IMR-90 (cell line): ENCODE measurements around the gene CYSTM1. TPM values are rescaled to one million over a fixed set of nuclear protein-coding genes. Genes with fewer than 3 reads are reported as not detected.

Experiments used
- ATAC-seq: fragments of 200-7000 bp; cut with Tn5 transposase; 2 replicates; pipeline ENCODE4 v1.9.1; 2020; ENCODE audit warnings: low read depth, mild to moderate bottlenecking, moderate library complexity
- BruUV-seq: library from RNA; stranded (reverse); fragments of 400-500 nt; replicated peaks from 2 replicates; lab custom pipeline; 2021; lab: Mats Ljungman, UMichigan
- CTCF ChIA-PET: fragments of 300-600 bp; formaldehyde crosslinking; extraction: SDS; loops from one replicate; lab custom pipeline; 2021; ENCODE audit warnings: antibody characterized with exemption; lab: Yijun Ruan, JAX
- POLR2A ChIA-PET: fragments of 300-600 bp; sonication (Branson Sonifier 250); formaldehyde crosslinking; loops from one replicate; lab custom pipeline; 2022; ENCODE audit warnings: antibody characterized with exemption; ENCODE audit not compliant: unreplicated experiment; lab: Charles Lee
- DNase-seq: peaks from one replicate; pipeline ENCODE4 v3.0.0; 2013
- H2AFZ ChIP-seq: replicated peaks from 2 replicates; pipeline ENCODE3; 2013; ENCODE audit warnings: low read length, mild to moderate bottlenecking; ENCODE audit not compliant: poor library complexity
- H2AK5ac ChIP-seq: 2 replicates; pipeline ENCODE4 v1.6.1; 2013; ENCODE audit warnings: low read depth, low read length, inconsistent platforms
- H2AK9ac ChIP-seq: replicated peaks from 2 replicates; pipeline ENCODE3; 2013; ENCODE audit warnings: mild to moderate bottlenecking, low read depth, low read length, moderate library complexity; ENCODE audit not compliant: poor library complexity
- H2BK120ac ChIP-seq: 2 replicates; pipeline ENCODE4 v1.6.1; 2013; ENCODE audit warnings: low read depth, low read length, inconsistent platforms
- H2BK15ac ChIP-seq: 3 replicates; pipeline ENCODE4 v1.6.1; 2013; ENCODE audit warnings: low read depth, low read length, inconsistent platforms
- H2BK20ac ChIP-seq: 2 replicates; pipeline ENCODE4 v1.6.1; 2013; ENCODE audit warnings: low read depth, mild to moderate bottlenecking, inconsistent platforms, low read length, moderate library complexity
- H2BK5ac ChIP-seq: 2 replicates; pipeline ENCODE4 v1.6.1; 2013; ENCODE audit warnings: mild to moderate bottlenecking, low read depth, low read length, inconsistent platforms; ENCODE audit not compliant: poor library complexity, severe bottlenecking
- H3K14ac ChIP-seq: replicated peaks from 2 replicates; pipeline ENCODE4 v1.6.1; 2013; ENCODE audit warnings: low read depth, low read length, inconsistent platforms
- H3K18ac ChIP-seq: 2 replicates; pipeline ENCODE4 v1.6.1; 2013; ENCODE audit warnings: low read depth, low read length, control low read depth
- H3K23ac ChIP-seq: 2 replicates; pipeline ENCODE4 v1.6.1; 2013; ENCODE audit warnings: low read depth, low read length, inconsistent platforms
- H3K27ac ChIP-seq: 2 replicates; pipeline ENCODE4 v1.5.1; 2013; ENCODE audit warnings: mild to moderate bottlenecking, control low read depth, low read length; ENCODE audit not compliant: insufficient read depth
- H3K27me3 ChIP-seq: 2 replicates; pipeline ENCODE4 v1.6.1; 2013; ENCODE audit warnings: low read length; ENCODE audit not compliant: control insufficient read depth, insufficient read depth
- H3K36me3 ChIP-seq: 2 replicates; pipeline ENCODE4 v1.6.1; 2013; ENCODE audit warnings: low read length, mixed read lengths; ENCODE audit not compliant: control insufficient read depth, insufficient read depth
- H3K4ac ChIP-seq: 2 replicates; pipeline ENCODE4 v1.6.1; 2013; ENCODE audit warnings: low read depth, low read length, inconsistent platforms
- H3K4me1 ChIP-seq: 2 replicates; pipeline ENCODE4 v1.6.1; 2013; ENCODE audit warnings: low read length, mixed read lengths; ENCODE audit not compliant: control insufficient read depth, insufficient read depth
- H3K4me2 ChIP-seq: 2 replicates; pipeline ENCODE4 v1.6.1; 2013; ENCODE audit warnings: low read depth, mild to moderate bottlenecking, control low read depth, low read length, moderate library complexity
- H3K4me3 ChIP-seq: 2 replicates; pipeline ENCODE4 v1.5.1; 2013; ENCODE audit warnings: low read depth, mild to moderate bottlenecking, control low read depth, low read length, moderate library complexity; ENCODE audit not compliant: insufficient read depth
- H3K56ac ChIP-seq: 2 replicates; pipeline ENCODE4 v1.6.1; 2013; ENCODE audit warnings: low read length, inconsistent platforms; ENCODE audit not compliant: insufficient read depth; ENCODE audit errors: extremely low read depth
- H3K79me1 ChIP-seq, 2 experiments: 2 replicates each; pipeline ENCODE4 v1.6.1; 2013; ENCODE audit warnings: low read length in 2 of 2, inconsistent platforms in 1 of 2, low read depth in 1 of 2
- H3K9ac ChIP-seq: 2 replicates; pipeline ENCODE4 v1.6.1; 2013; ENCODE audit warnings: low read depth, low read length, control low read depth
- H3K9me1 ChIP-seq: 2 replicates; pipeline ENCODE4 v1.6.1; 2013; ENCODE audit warnings: low read length, inconsistent platforms; ENCODE audit not compliant: insufficient read depth
- H3K9me3 ChIP-seq: 2 replicates; pipeline ENCODE4 v1.6.1; 2013; ENCODE audit warnings: low read length; ENCODE audit not compliant: control insufficient read depth, insufficient read depth
- H4K20me1 ChIP-seq: 2 replicates; pipeline ENCODE4 v1.6.1; 2013; ENCODE audit warnings: low read length, inconsistent platforms; ENCODE audit not compliant: insufficient read depth
- H4K5ac ChIP-seq: 2 replicates; pipeline ENCODE4 v1.6.1; 2013; ENCODE audit warnings: mild to moderate bottlenecking, low read depth, low read length, control low read depth
- H4K8ac ChIP-seq, 2 experiments: 2 replicates each; pipeline ENCODE4 v1.6.1; 2013; ENCODE audit warnings: low read depth in 2 of 2, low read length in 2 of 2, control low read depth in 1 of 2, inconsistent platforms in 1 of 2
- H4K91ac ChIP-seq: 2 replicates; pipeline ENCODE4 v1.6.1; 2013; ENCODE audit warnings: low read depth, low read length, inconsistent platforms; ENCODE audit not compliant: insufficient read depth
- BHLHE40 ChIP-seq: fragments of 150-350 bp; IDR thresholded peaks from 2 replicates; pipeline ENCODE4 v1.6.1; 2016; ENCODE audit warnings: mild to moderate bottlenecking, low read depth, low read length
- CEBPB ChIP-seq: IDR thresholded peaks from 2 replicates; pipeline ENCODE4 v1.6.1; 2012; ENCODE audit warnings: low read depth, low read length, improper control_type of control experiment
- CHD1 ChIP-seq: IDR thresholded peaks from 2 replicates; pipeline ENCODE4 v1.6.1; 2012; ENCODE audit warnings: low read depth, low read length, improper control_type of control experiment
- CTCF ChIP-seq: conservative IDR thresholded peaks from 2 replicates; pipeline ENCODE4 v1.5.1; 2012; ENCODE audit warnings: mild to moderate bottlenecking, low read depth, low read length, improper control_type of control experiment
- ELK1 ChIP-seq: fragments of 150-350 bp; IDR thresholded peaks from 2 replicates; pipeline ENCODE4 v1.6.1; 2016; ENCODE audit warnings: low read depth, mild to moderate bottlenecking, low read length, moderate library complexity, borderline replicate concordance
- FOS ChIP-seq: fragments of 150-350 bp; IDR thresholded peaks from 2 replicates; pipeline ENCODE4 v1.6.1; 2016; ENCODE audit warnings: low read depth, low read length
- MAFK ChIP-seq: IDR thresholded peaks from 2 replicates; pipeline ENCODE4 v1.6.1; 2012; ENCODE audit warnings: low read depth, low read length, improper control_type of control experiment
- MAZ ChIP-seq: IDR thresholded peaks from 2 replicates; pipeline ENCODE4 v1.6.1; 2012; ENCODE audit warnings: low read depth, mild to moderate bottlenecking, low read length, improper control_type of control experiment, moderate library complexity, borderline replicate concordance
- MXI1 ChIP-seq: IDR thresholded peaks from 2 replicates; pipeline ENCODE4 v1.6.1; 2012; ENCODE audit warnings: low read depth, mild to moderate bottlenecking, low read length, moderate library complexity, borderline replicate concordance
- NFE2L2 ChIP-seq: fragments of 150-350 bp; IDR thresholded peaks from 2 replicates; pipeline ENCODE4 v1.6.1; 2016; ENCODE audit warnings: low read depth, mild to moderate bottlenecking, low read length
- POLR2A ChIP-seq: IDR thresholded peaks from 2 replicates; pipeline ENCODE4 v1.6.1; 2012; ENCODE audit warnings: mild to moderate bottlenecking, low read depth, low read length
- RAD21 ChIP-seq: IDR thresholded peaks from 2 replicates; pipeline ENCODE4 v1.6.1; 2012; ENCODE audit warnings: low read length, improper control_type of control experiment
- RCOR1 ChIP-seq: IDR thresholded peaks from 2 replicates; pipeline ENCODE4 v1.6.1; 2012; ENCODE audit warnings: mild to moderate bottlenecking, low read length, improper control_type of control experiment; ENCODE audit not compliant: insufficient replicate concordance
- RFX5 ChIP-seq: IDR thresholded peaks from 2 replicates; pipeline ENCODE4 v1.8.0; 2012; ENCODE audit warnings: low read depth, mild to moderate bottlenecking, low read length, moderate library complexity
- SMC3 ChIP-seq: fragments of 150-350 bp; IDR thresholded peaks from 2 replicates; pipeline ENCODE4 v1.6.1; 2016; ENCODE audit warnings: low read depth, mild to moderate bottlenecking, antibody characterized with exemption, low read length, moderate library complexity
- USF2 ChIP-seq: fragments of 150-350 bp; IDR thresholded peaks from 2 replicates; pipeline ENCODE4 v1.6.1; 2017; ENCODE audit warnings: mild to moderate bottlenecking, antibody characterized with exemption, low read length, low read depth
- WGBS, 2 experiments: methylation state at CpG; one replicate each; pipeline versions ENCODE4 v1.1.5 to v1.1.7; 2013; ENCODE audit warnings: missing lambda C conversion rate in 2 of 2; ENCODE audit not compliant: insufficient read length in 1 of 2; ENCODE audit errors: extremely low coverage in 2 of 2; 5-methylcytosine and 5-hydroxymethylcytosine counted together
- dilution Hi-C: fragments of 300-500 bp; cut with HindIII; formaldehyde crosslinking; loops from one replicate; pipeline ENCODE4 v1.14.3; 2018; ENCODE audit warnings: low sequenced_read_pairs; ENCODE audit not compliant: unreplicated experiment
- in situ Hi-C: fragments of 300-500 bp; cut with MboI; formaldehyde crosslinking; loops from 3 replicates; pipeline ENCODE4 v1.14.3; 2019; ENCODE audit warnings: low sequenced_read_pairs, inconsistent platforms, mixed read lengths
- intact Hi-C: fragments of 100-400 bp; cut with micrococcal nuclease; formaldehyde crosslinking; loops from 2 replicates; pipeline ENCODE4 v1.10.0; 2022
- polyA plus RNA-seq, 3 experiments: library from polyadenylated mRNA; depleted of rRNA; stranded (reverse); fragments of >200 nt; gene quantifications; 2 replicates each; pipeline ENCODE4 v1.2.3, GENCODE V29; 2012; ENCODE audit warnings: low replicate concordance in 1 of 3
- total RNA-seq: library from RNA; depleted of rRNA; stranded (reverse); fragments of >200 nt; gene quantifications from 2 replicates; pipeline ENCODE4 v1.2.3, GENCODE V29; 2012

The CYSTM1 gene
- total and polyA plus RNA-seq, 2 of the 4 experiments (the other 2 are of a cell fraction) = 7.3 to 15.0 TPM

GRCh38 chr5:140202610-140203009, 27.6 kb downstream of the CYSTM1 start:
- no peak overlapping the region for H3K18ac ChIP-seq
- dilution Hi-C loops (no loop called here), intact Hi-C loops (no loop called here), in situ Hi-C loops (no loop called here)
- no peak overlapping the region for H4K5ac ChIP-seq
- H3K4me3 ChIP-seq = no peak overlapping the region
- no peaks in the 10 kb centered on the region for H3K9me1 ChIP-seq
- H2BK15ac ChIP-seq = no peak overlapping the region
- no peak overlapping the region for H3K14ac ChIP-seq
- CTCF ChIA-PET = interaction anchor here (0.6 kb wide), 1 partner anchor 45 kb away, joined by 3 read pairs; no protein-coding TSS in a partner anchor
- no peaks in the 10 kb centered on the region for H3K36me3 ChIP-seq
- ATAC-seq (no peak), DNase-seq (no peak)
- no peak overlapping the region for H3K56ac ChIP-seq
- H2AK9ac ChIP-seq = no peak overlapping the region
- WGBS, 2 experiments = no CpG with 5 or more reads among the region's 2 CpGs
- H2BK5ac ChIP-seq = no peak overlapping the region
- no peaks in the 10 kb centered on the region for H3K4me1 ChIP-seq
- no peak overlapping the region for H3K4me2 ChIP-seq
- no peak overlapping the region for H3K4ac ChIP-seq
- no peak overlapping the region for H3K9ac ChIP-seq
- no peak overlapping the region for H2BK120ac ChIP-seq
- TF ChIP-seq CHD1 = no peak
- no peak for TF ChIP-seq BHLHE40
- no peak for TF ChIP-seq RCOR1
- TF ChIP-seq USF2 = no peak
- TF ChIP-seq FOS = no peak
- no peak for TF ChIP-seq MAFK
- no peak for TF ChIP-seq MXI1
- no peak for TF ChIP-seq CTCF
- TF ChIP-seq ELK1 = no peak
- no peak for TF ChIP-seq NFE2L2
- no peak for TF ChIP-seq MAZ
- no peak for TF ChIP-seq RFX5
- no peak for TF ChIP-seq CEBPB
- no peak for TF ChIP-seq RAD21
- no peak for TF ChIP-seq SMC3
- no peak for TF ChIP-seq POLR2A
- no peak overlapping the region for H2AK5ac ChIP-seq
- BruUV-seq = no TSS peak
- H3K9me3 ChIP-seq = no peaks in the 10 kb centered on the region
- H3K27ac ChIP-seq = no peak overlapping the region
- no peaks in the 10 kb centered on the region for H3K27me3 ChIP-seq
- no peak overlapping the region for H4K91ac ChIP-seq
- no peak overlapping the region for H4K8ac ChIP-seq
- no peaks in the 10 kb centered on the region for H3K79me1 ChIP-seq
- POLR2A ChIA-PET = no interaction called here
- no peaks in the 10 kb centered on the region for H4K20me1 ChIP-seq
- H2AFZ ChIP-seq = no peak overlapping the region
- H3K23ac ChIP-seq = no peak overlapping the region
- no peak overlapping the region for H2BK20ac ChIP-seq
